Measurements from ENCODE around the gene CDH12. TPM values are rescaled to one million over a fixed set of nuclear protein-coding genes. Genes with fewer than 3 reads are reported as not detected.
"Not testable (repeated sequence)": the region's sequence is repeated elsewhere in the genome, so short reads cannot be mapped to it uniquely, and the experiment has no call there.

Gene CDH12
- total and polyA plus RNA-seq, 2 experiments from 2014 or later = 0.09 to 0.97 TPM

DNA sequence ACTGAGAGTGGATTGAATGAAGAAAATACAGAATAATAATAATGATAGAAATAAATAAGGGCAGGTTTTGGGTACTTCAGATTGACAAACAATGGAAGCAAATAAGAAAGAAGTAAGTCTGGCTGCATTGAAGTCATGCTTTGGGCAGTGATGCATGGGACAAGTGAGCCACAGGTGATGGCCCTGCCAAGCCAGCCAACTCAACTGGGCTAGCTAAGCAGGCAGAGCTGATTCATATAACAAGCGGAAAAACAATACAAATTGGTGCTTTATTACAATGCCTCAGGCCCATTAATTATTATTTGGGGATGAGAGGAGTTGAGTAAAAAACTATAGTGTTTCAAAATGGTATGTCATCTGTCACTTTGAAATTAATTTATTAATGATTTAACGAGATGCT is 502.0 kb downstream of the CDH12 start:
- no peak for DNase-seq (ENCODE audit: low read depth in 1 of 2, low spot score in 1 of 2)
- Histone ChIP-seq H3K4me3 (no peak overlapping the region), H3K36me3 (no peaks in the 10 kb centered on the region), H3K9me3 (ENCODE audit: low read depth) (no peaks in the 10 kb centered on the region), H3K27me3 (no peaks in the 10 kb centered on the region), H3K4me1 (ENCODE audit: low read depth) (peaks cover 6% of the 10 kb centered on the region), H3K27ac (no peak overlapping the region)
- TF ChIP-seq, protein P1, sequence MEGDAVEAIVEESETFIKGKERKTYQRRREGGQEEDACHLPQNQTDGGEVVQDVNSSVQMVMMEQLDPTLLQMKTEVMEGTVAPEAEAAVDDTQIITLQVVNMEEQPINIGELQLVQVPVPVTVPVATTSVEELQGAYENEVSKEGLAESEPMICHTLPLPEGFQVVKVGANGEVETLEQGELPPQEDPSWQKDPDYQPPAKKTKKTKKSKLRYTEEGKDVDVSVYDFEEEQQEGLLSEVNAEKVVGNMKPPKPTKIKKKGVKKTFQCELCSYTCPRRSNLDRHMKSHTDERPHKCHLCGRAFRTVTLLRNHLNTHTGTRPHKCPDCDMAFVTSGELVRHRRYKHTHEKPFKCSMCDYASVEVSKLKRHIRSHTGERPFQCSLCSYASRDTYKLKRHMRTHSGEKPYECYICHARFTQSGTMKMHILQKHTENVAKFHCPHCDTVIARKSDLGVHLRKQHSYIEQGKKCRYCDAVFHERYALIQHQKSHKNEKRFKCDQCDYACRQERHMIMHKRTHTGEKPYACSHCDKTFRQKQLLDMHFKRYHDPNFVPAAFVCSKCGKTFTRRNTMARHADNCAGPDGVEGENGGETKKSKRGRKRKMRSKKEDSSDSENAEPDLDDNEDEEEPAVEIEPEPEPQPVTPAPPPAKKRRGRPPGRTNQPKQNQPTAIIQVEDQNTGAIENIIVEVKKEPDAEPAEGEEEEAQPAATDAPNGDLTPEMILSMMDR (IDR thresholded peaks at IDR 0.05; ENCODE audit: low read depth, low read length) = no peak

- Histone ChIP-seq H3K4me1 (ENCODE audit: low read depth) (no peaks in the 10 kb centered on the region), H3K27ac (peak overlapping the region; percentile 9), H3K36me3 (no peaks in the 10 kb centered on the region), H3K27me3 (no peaks in the 10 kb centered on the region), H3K4me3 (no peak overlapping the region), H3K9me3 (ENCODE audit: low read depth) (no peaks in the 10 kb centered on the region)
- peak in 1 of 2 donors; percentile 51 for DNase-seq (ENCODE audit: low read depth in 1 of 2, low spot score in 1 of 2)
- TF ChIP-seq, protein P1 (IDR thresholded peaks at IDR 0.05; ENCODE audit: low read depth, low read length) = no peak
Measured at GRCh38 chr5:22348027-22348426, 505.1 kb downstream of the CDH12 start.

GRCh38 chr5:22344000-22344399 is 509.1 kb downstream of the CDH12 start:
- H3K4me3 ChIP-seq = no peak overlapping the region
- H3K27me3 ChIP-seq = no peaks in the 10 kb centered on the region
- H3K4me1 ChIP-seq (ENCODE audit: low read depth) = no peaks in the 10 kb centered on the region
- no peaks in the 10 kb centered on the region for H3K36me3 ChIP-seq
- H3K9me3 ChIP-seq (ENCODE audit: low read depth) = no peaks in the 10 kb centered on the region
- TF ChIP-seq, protein P1 (IDR thresholded peaks at IDR 0.05; ENCODE audit: low read depth, low read length) = no peak
- no peak for DNase-seq (ENCODE audit: low read depth in 1 of 2, low spot score in 1 of 2)
- H3K27ac ChIP-seq = no peak overlapping the region

GRCh38 chr5:22341406-22341805 is 511.7 kb downstream of the CDH12 start:
- no peaks in the 10 kb centered on the region for H3K27me3 ChIP-seq
- no peak overlapping the region for H3K27ac ChIP-seq
- no peaks in the 10 kb centered on the region for H3K36me3 ChIP-seq
- TF ChIP-seq, protein P1 (IDR thresholded peaks at IDR 0.05; ENCODE audit: low read depth, low read length) = no peak
- H3K4me3 ChIP-seq = no peak overlapping the region
- no peak for DNase-seq (ENCODE audit: low read depth in 1 of 2, low spot score in 1 of 2)
- H3K9me3 ChIP-seq (ENCODE audit: low read depth) = no peaks in the 10 kb centered on the region
- H3K4me1 ChIP-seq (ENCODE audit: low read depth) = no peaks in the 10 kb centered on the region

DNA sequence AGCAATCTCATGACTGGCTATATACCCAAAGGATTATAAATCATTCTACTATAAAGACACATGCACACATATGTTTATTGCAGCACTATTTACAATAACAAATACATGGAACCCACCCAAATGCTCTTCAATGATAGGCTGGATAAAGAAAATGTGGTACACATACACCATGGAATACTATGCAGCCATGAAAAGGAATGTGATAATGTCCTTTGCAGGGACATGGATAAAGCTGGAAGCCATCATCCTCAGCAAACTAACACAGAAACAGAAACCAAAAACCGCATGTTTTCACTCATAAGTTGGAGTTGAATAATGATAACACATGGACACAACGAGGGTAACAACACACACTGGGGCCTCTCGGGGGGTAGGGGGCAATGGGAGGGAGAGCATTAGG is 520.2 kb downstream of the CDH12 start:
- not testable (repeated sequence) for H3K9me3 ChIP-seq (ENCODE audit: low read depth); H3K27ac ChIP-seq; DNase-seq (ENCODE audit: low read depth in 1 of 2, low spot score in 1 of 2); H3K36me3 ChIP-seq; H3K27me3 ChIP-seq; H3K4me1 ChIP-seq (ENCODE audit: low read depth); H3K4me3 ChIP-seq

GRCh38 chr5:22329683-22330082 is 523.5 kb downstream of the CDH12 start:
- H3K27ac ChIP-seq = no peak overlapping the region
- H3K4me3 ChIP-seq = no peak overlapping the region
- TF ChIP-seq, protein P1 (IDR thresholded peaks at IDR 0.05; ENCODE audit: low read depth, low read length) = no peak
- no peak for DNase-seq (ENCODE audit: low read depth in 1 of 2, low spot score in 1 of 2)
- no peaks in the 10 kb centered on the region for H3K9me3 ChIP-seq (ENCODE audit: low read depth)
- H3K4me1 ChIP-seq (ENCODE audit: low read depth) = no peaks in the 10 kb centered on the region
- no peaks in the 10 kb centered on the region for H3K27me3 ChIP-seq
- no peaks in the 10 kb centered on the region for H3K36me3 ChIP-seq
